Measurements from ENCODE around the gene C2CD4C. TPM values are rescaled to one million over a fixed set of nuclear protein-coding genes. Genes with fewer than 3 reads are reported as not detected.

C2CD4C gene
- total and polyA plus RNA-seq, 2 of the 13 experiments (the other 11 are each of a cell fraction or from before 2014, with no cell fraction given) = not detected

DNA sequence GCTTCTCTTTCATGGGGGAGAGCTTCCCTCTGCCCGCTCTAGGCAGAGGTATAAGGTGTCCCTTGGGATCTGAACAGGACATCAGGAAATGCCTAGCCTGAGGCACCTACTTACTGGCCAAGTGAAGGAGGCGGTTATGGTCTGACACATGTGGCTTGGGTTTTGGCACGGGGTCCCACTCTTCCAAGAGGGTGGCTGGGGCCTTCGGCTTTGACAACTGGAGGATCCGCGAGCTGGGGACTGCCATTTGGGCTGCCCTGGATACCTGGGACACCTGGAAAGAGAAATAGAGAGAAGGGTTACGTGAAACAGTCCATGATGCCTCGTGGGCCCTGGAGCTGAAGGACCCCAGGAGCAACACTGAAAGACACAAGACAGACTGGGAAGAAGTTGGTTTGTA is 42.0 kb downstream of the C2CD4C start:
- H3K27ac ChIP-seq (ENCODE audit: extremely low read length, insufficient read depth, low read length) = no peak overlapping the region
- no peaks in the 10 kb centered on the region for H3K36me3 ChIP-seq (replicated peaks in 1 of 2; ENCODE audit: control insufficient read depth in 1 of 2, insufficient read depth in 2 of 2, low read length in 2 of 2)
- H3K79me2 ChIP-seq (ENCODE audit: insufficient read depth, low read length) = no peaks in the 10 kb centered on the region
- FAIRE-seq = no peak
- no peaks in the 10 kb centered on the region for H3K4me1 ChIP-seq (ENCODE audit: insufficient read depth, low read length)
- WGBS (ENCODE audit: low lambda C conversion rate) = 34% methylated on average over 8 of the region's 8 CpGs
- TF ChIP-seq CAMTA2 (CRISPR knock-in tag; IDR thresholded peaks at IDR 0.05; ENCODE audit: borderline replicate concordance) (no peak), ZNF432 (CRISPR knock-in tag; IDR thresholded peaks at IDR 0.05; ENCODE audit: borderline replicate concordance) (no peak)
- TF ChIP-seq, protein P1, sequence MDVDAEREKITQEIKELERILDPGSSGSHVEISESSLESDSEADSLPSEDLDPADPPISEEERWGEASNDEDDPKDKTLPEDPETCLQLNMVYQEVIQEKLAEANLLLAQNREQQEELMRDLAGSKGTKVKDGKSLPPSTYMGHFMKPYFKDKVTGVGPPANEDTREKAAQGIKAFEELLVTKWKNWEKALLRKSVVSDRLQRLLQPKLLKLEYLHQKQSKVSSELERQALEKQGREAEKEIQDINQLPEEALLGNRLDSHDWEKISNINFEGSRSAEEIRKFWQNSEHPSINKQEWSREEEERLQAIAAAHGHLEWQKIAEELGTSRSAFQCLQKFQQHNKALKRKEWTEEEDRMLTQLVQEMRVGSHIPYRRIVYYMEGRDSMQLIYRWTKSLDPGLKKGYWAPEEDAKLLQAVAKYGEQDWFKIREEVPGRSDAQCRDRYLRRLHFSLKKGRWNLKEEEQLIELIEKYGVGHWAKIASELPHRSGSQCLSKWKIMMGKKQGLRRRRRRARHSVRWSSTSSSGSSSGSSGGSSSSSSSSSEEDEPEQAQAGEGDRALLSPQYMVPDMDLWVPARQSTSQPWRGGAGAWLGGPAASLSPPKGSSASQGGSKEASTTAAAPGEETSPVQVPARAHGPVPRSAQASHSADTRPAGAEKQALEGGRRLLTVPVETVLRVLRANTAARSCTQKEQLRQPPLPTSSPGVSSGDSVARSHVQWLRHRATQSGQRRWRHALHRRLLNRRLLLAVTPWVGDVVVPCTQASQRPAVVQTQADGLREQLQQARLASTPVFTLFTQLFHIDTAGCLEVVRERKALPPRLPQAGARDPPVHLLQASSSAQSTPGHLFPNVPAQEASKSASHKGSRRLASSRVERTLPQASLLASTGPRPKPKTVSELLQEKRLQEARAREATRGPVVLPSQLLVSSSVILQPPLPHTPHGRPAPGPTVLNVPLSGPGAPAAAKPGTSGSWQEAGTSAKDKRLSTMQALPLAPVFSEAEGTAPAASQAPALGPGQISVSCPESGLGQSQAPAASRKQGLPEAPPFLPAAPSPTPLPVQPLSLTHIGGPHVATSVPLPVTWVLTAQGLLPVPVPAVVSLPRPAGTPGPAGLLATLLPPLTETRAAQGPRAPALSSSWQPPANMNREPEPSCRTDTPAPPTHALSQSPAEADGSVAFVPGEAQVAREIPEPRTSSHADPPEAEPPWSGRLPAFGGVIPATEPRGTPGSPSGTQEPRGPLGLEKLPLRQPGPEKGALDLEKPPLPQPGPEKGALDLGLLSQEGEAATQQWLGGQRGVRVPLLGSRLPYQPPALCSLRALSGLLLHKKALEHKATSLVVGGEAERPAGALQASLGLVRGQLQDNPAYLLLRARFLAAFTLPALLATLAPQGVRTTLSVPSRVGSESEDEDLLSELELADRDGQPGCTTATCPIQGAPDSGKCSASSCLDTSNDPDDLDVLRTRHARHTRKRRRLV (CRISPR knock-in tag; IDR thresholded peaks at IDR 0.05) = no peak
- H2AFZ ChIP-seq (ENCODE audit: low read length) = no peak overlapping the region
- in situ Hi-C loops (cut with HindIII; ENCODE audit: extremely low pct_ligation_motif_present, low pct_unique_long_range_greater_than_20kb) = no loop called here
- POLR2A ChIA-PET = no interaction called here
- DNase-seq (ENCODE audit: low spot score) = no peak
- H3K4me2 ChIP-seq (ENCODE audit: low read depth, low read length) = no peak overlapping the region
- H3K9ac ChIP-seq (ENCODE audit: insufficient read depth, low read depth, low read length) = no peak overlapping the region
- CTCF ChIA-PET (ENCODE audit: low intra/inter-chr PET ratio, low total read pairs) = no interaction called here
- no peak overlapping the region for H3K4me3 ChIP-seq (replicated peaks in 1 of 3; ENCODE audit: insufficient read depth in 1 of 3, low read depth in 2 of 3, low read length in 3 of 3)
- intact Hi-C loops (cut with micrococcal nuclease; ENCODE audit: unreplicated experiment) = no loop called here
- ATAC-seq = no peak
- no peaks in the 10 kb centered on the region for H4K20me1 ChIP-seq (ENCODE audit: insufficient read depth, low read length)
- no TSS peak for BruUV-seq (replicated peaks)
- peaks cover 10 to 59% of the 10 kb centered on the region in 2 experiments; a peak in 4 of 5 replicates for H3K27me3 ChIP-seq (ENCODE audit: control insufficient read depth in 1 of 2, insufficient read depth in 2 of 2, low read length in 2 of 2)
- no peaks in the 10 kb centered on the region for H3K9me3 ChIP-seq (ENCODE audit: low read length)
